Measurements from ENCODE around the gene GALK2. TPM values are rescaled to one million over a fixed set of nuclear protein-coding genes. Genes with fewer than 3 reads are reported as not detected.

The GALK2 gene
- total and polyA plus RNA-seq, 5 experiments from 2014 or later: 18.8 to 27.9 (median 21.5) TPM

- Mint-ChIP-seq H3K4me3 (peak overlapping the region in 4 of 10 donors; percentile 4 to 14 (median 10)), H3K9me3 (no peaks in the 10 kb centered on the region), H3K27ac (peak overlapping the region in 3 of 10 donors; percentile 3 to 18 (median 16)), H3K4me1 (peaks cover 18 to 67% (median 64%) of the 10 kb centered on the region in 4 donors), H3K27me3 (no peaks in the 10 kb centered on the region), H3K36me3 (peaks cover 0 to 26% (median 0%) of the 10 kb centered on the region in 3 donors)
- POLR2A ChIA-PET: no interaction called here
- ATAC-seq (no peak), DNase-seq (no peak)
These were observed 21.3 kb upstream of the GALK2 start for GRCh38 chr15:49148727-49149126.

- DNase-seq (no peak), ATAC-seq (no peak)
- Mint-ChIP-seq H3K9me3 (no peaks in the 10 kb centered on the region), H3K4me3 (no peak overlapping the region), H3K27ac (peak overlapping the region in 1 of 10 donors; percentile 53), H3K36me3 (peaks cover 0 to 12% (median 0%) of the 10 kb centered on the region in 3 donors), H3K4me1 (peaks cover 17 to 79% (median 71%) of the 10 kb centered on the region in 4 donors), H3K27me3 (no peaks in the 10 kb centered on the region)
- POLR2A ChIA-PET: no interaction called here
These were observed 18.2 kb upstream of the GALK2 start for GRCh38 chr15:49151831-49152230.

GRCh38 chr15:49152552-49153312, 17.3 kb upstream of the GALK2 start:
- Mint-ChIP-seq H3K36me3 (peaks cover 0 to 11% (median 0%) of the 10 kb centered on the region in 3 donors), H3K27ac (peak overlapping the region in 3 of 10 donors; percentile 40 to 59 (median 53)), H3K4me3 (peak overlapping the region in 9 of 10 donors; percentile 2 to 100 (median 75)), H3K9me3 (no peaks in the 10 kb centered on the region), H3K4me1 (peaks cover 16 to 79% (median 70%) of the 10 kb centered on the region in 4 donors), H3K27me3 (no peaks in the 10 kb centered on the region)
- no peak for ATAC-seq
- POLR2A ChIA-PET: interaction anchor here (1.3 kb wide), 1 partner anchor 275 kb away, joined by 4 read pairs; the partner anchor contains the start of gene EID1
- no peak for DNase-seq

- Mint-ChIP-seq H3K27me3 (no peaks in the 10 kb centered on the region), H3K4me1 (peaks cover 9 to 71% (median 57%) of the 10 kb centered on the region in 4 donors), H3K9me3 (no peaks in the 10 kb centered on the region), H3K4me3 (peak overlapping the region; percentile 98 to 100 (median 99)), H3K27ac (peak overlapping the region in 8 of 10 donors; percentile 85 to 100 (median 99)), H3K36me3 (peaks cover 0 to 7% (median 0%) of the 10 kb centered on the region in 3 donors)
- ATAC-seq (no peak), DNase-seq (no peak)
- POLR2A ChIA-PET: interaction anchor here (2.1 to 2.8 kb wide), 4 partner anchors 16 to 466 kb away, joined by 13 to 34 read pairs (median 21); partner anchors contain the start of genes DTWD1, EID1, FAM227B and GALK2
These were observed 15.7 kb upstream of the GALK2 start for GRCh38 chr15:49154359-49154758.

GRCh38 chr15:49154799-49155109, 15.3 kb upstream of the GALK2 start:
- H3K36me3 Mint-ChIP-seq: peaks cover 0 to 4% (median 0%) of the 10 kb centered on the region in 3 donors
- POLR2A ChIA-PET: interaction anchor here (2.1 to 2.8 kb wide), 4 partner anchors 15 to 466 kb away, joined by 13 to 34 read pairs (median 21); partner anchors contain the start of genes DTWD1, EID1, FAM227B and GALK2
- ATAC-seq: no peak
- no peaks in the 10 kb centered on the region for H3K9me3 Mint-ChIP-seq
- no peak for DNase-seq
- peaks cover 9 to 67% (median 54%) of the 10 kb centered on the region in 4 donors for H3K4me1 Mint-ChIP-seq
- H3K27me3 Mint-ChIP-seq: no peaks in the 10 kb centered on the region
- H3K27ac Mint-ChIP-seq: peak overlapping the region; percentile 85 to 100 (median 99)
- peak overlapping the region; percentile 98 to 100 (median 99) for H3K4me3 Mint-ChIP-seq

- peak within 1 kb of the TSS; percentile 98 to 100 (median 99) for H3K4me3 Mint-ChIP-seq
- peaks cover 0 to 4% (median 0%) of the 10 kb centered on the region in 3 donors for H3K36me3 Mint-ChIP-seq
- POLR2A ChIA-PET: interaction anchor here (0.6 to 2.8 kb wide), 9 partner anchors 9 to 1200 kb away, joined by 3 to 34 read pairs (median 7); partner anchors contain the start of genes DTWD1, EID1, FAM227B and GABPB1
- peaks cover 9 to 64% (median 52%) of the 10 kb centered on the region in 4 donors for H3K4me1 Mint-ChIP-seq
- no peaks in the 10 kb centered on the region for H3K27me3 Mint-ChIP-seq
- H3K9me3 Mint-ChIP-seq: no peaks in the 10 kb centered on the region
- peak within 1 kb of the TSS; percentile 94 to 100 (median 99) for H3K27ac Mint-ChIP-seq
- DNase-seq: peak; percentile 74 to 97 (median 94)
- peak; percentile 92 to 93 for ATAC-seq
These were observed 14.8 kb upstream of the GALK2 start, which contains the start of gene COPS2 for GRCh38 chr15:49155110-49155833. COPS2 (minus strand) TSS chr15:49155599; CDS start chr15:49155578, 21 bp downstream.

GRCh38 chr15:49155834-49156627, 14.0 kb upstream of the GALK2 start:
- H3K27ac Mint-ChIP-seq: peak overlapping the region; percentile 94 to 100 (median 99)
- no peaks in the 10 kb centered on the region for H3K27me3 Mint-ChIP-seq
- peak overlapping the region; percentile 98 to 100 (median 99) for H3K4me3 Mint-ChIP-seq
- peak in 2 of 10 donors; percentile 13 to 20 for DNase-seq
- H3K4me1 Mint-ChIP-seq: peaks cover 9 to 61% (median 49%) of the 10 kb centered on the region in 4 donors
- ATAC-seq: peak in 1 of 2 donors; percentile 40
- no peaks in the 10 kb centered on the region for H3K36me3 Mint-ChIP-seq
- no peaks in the 10 kb centered on the region for H3K9me3 Mint-ChIP-seq
- POLR2A ChIA-PET: interaction anchor here (0.6 to 2.8 kb wide), 9 partner anchors 8 to 1199 kb away, joined by 3 to 34 read pairs (median 7); partner anchors contain the start of genes DTWD1, EID1, FAM227B and GABPB1

- DNase-seq (no peak), ATAC-seq (no peak)
- Mint-ChIP-seq H3K9me3 (no peaks in the 10 kb centered on the region), H3K27ac (no peak overlapping the region), H3K27me3 (no peaks in the 10 kb centered on the region), H3K36me3 (peaks cover 8 to 13% (median 11%) of the 10 kb centered on the region in 3 donors), H3K4me1 (peaks cover 0 to 2% (median 0%) of the 10 kb centered on the region in 4 donors), H3K4me3 (no peak overlapping the region)
- POLR2A ChIA-PET: no interaction called here
These were observed 6.4 kb upstream of the GALK2 start for GRCh38 chr15:49163678-49164077.

- ATAC-seq: no peak
These were observed 5.2 kb upstream of the GALK2 start for GRCh38 chr15:49164865-49165264.

GRCh38 chr15:49168016-49168415, 2.0 kb upstream of the GALK2 start:
- no peak for DNase-seq
- H3K9me3 Mint-ChIP-seq: no peaks in the 10 kb centered on the region
- POLR2A ChIA-PET: no interaction called here
- H3K36me3 Mint-ChIP-seq: peaks cover 0 to 3% (median 0%) of the 10 kb centered on the region in 3 donors
- H3K4me1 Mint-ChIP-seq: peaks cover 15 to 35% (median 31%) of the 10 kb centered on the region in 4 donors
- H3K27me3 Mint-ChIP-seq: no peaks in the 10 kb centered on the region
- peak overlapping the region in 1 of 10 donors; percentile 15 for H3K27ac Mint-ChIP-seq
- ATAC-seq: no peak
- no peak overlapping the region for H3K4me3 Mint-ChIP-seq

More at GRCh38 chr15:49164865-49165264, 5.2 kb upstream of the GALK2 start:
- Mint-ChIP-seq H3K4me1 (peaks cover 5 to 9% (median 7%) of the 10 kb centered on the region in 4 donors), H3K4me3 (no peak overlapping the region), H3K27me3 (no peaks in the 10 kb centered on the region), H3K27ac (no peak overlapping the region), H3K36me3 (peaks cover 8 to 13% (median 11%) of the 10 kb centered on the region in 3 donors), H3K9me3 (no peaks in the 10 kb centered on the region)
- no peak for DNase-seq
- POLR2A ChIA-PET: interaction anchor here (0.7 kb wide), 1 partner anchor 9 kb away, joined by 4 read pairs; the partner anchor contains the start of gene COPS2

- DNase-seq (no peak), ATAC-seq (no peak)
- Mint-ChIP-seq H3K27ac (peak overlapping the region in 4 of 10 donors; percentile 35 to 57 (median 48)), H3K4me1 (peaks cover 22 to 51% (median 43%) of the 10 kb centered on the region in 4 donors), H3K4me3 (peak overlapping the region; percentile 94 to 100 (median 95)), H3K27me3 (no peaks in the 10 kb centered on the region), H3K9me3 (no peaks in the 10 kb centered on the region), H3K36me3 (no peaks in the 10 kb centered on the region)
- POLR2A ChIA-PET: interaction anchor here (0.8 kb wide), 1 partner anchor 840 kb away, joined by 3 read pairs; no protein-coding TSS in a partner anchor
These were observed 1.7 kb downstream of the GALK2 start for GRCh38 chr15:49171790-49172189.
